TTC549 (cell line): ENCODE measurements around the gene ALX3.
A peak's percentile ranks its signal among the peaks of the same experiment; 100 is the strongest.
"Not testable (repeated sequence)": the region's sequence is repeated elsewhere in the genome, so short reads cannot be mapped to it uniquely, and the experiment has no call there.

Source experiments
- FAIRE-seq: peaks from 2 replicates; lab custom pipeline; 2012; peaks lifted over from hg19 to GRCh38; lab: Jason Lieb, UNC

Gene ALX3

GRCh38 chr1:110047463-110047862 lies 23.0 kb downstream of the ALX3 start:
- no peak for FAIRE-seq

- FAIRE-seq = no peak
Measured at GRCh38 chr1:110043016-110043415, 27.5 kb downstream of the ALX3 start.

GRCh38 chr1:110040548-110040947 lies 29.9 kb downstream of the ALX3 start:
- no peak for FAIRE-seq

GRCh38 chr1:110039641-110040040 lies 30.8 kb downstream of the ALX3 start:
- no peak for FAIRE-seq

- FAIRE-seq = no peak
Measured at GRCh38 chr1:110038271-110038670, 32.2 kb downstream of the ALX3 start.

- no peak for FAIRE-seq
Measured at GRCh38 chr1:110035236-110035752, 35.2 kb downstream of the ALX3 start.

GRCh38 chr1:110034451-110035235 lies 35.8 kb downstream of the ALX3 start, which contains the start of gene STRIP1:
Gene STRIP1 (plus strand): TSS chr1:110034624. CDS start chr1:110034638, 14 bp downstream.
- FAIRE-seq = peak; percentile 79

- no peak for FAIRE-seq
Measured at GRCh38 chr1:110034040-110034450, 36.4 kb downstream of the ALX3 start.

GRCh38 chr1:110033421-110033820 lies 37.1 kb downstream of the ALX3 start:
- FAIRE-seq = no peak

- FAIRE-seq = no peak
Measured at GRCh38 chr1:110032327-110032726, 38.1 kb downstream of the ALX3 start.

GRCh38 chr1:110030687-110031086 lies 39.8 kb downstream of the ALX3 start:
- FAIRE-seq = not testable (repeated sequence)

GRCh38 chr1:110024613-110025012 lies 45.9 kb downstream of the ALX3 start:
- FAIRE-seq = no peak

GRCh38 chr1:110021285-110021684 lies 49.2 kb downstream of the ALX3 start:
- no peak for FAIRE-seq

- FAIRE-seq = no peak
Measured at GRCh38 chr1:110019770-110020169, 50.7 kb downstream of the ALX3 start.

- FAIRE-seq = no peak
Measured at GRCh38 chr1:110018396-110018795, 52.1 kb downstream of the ALX3 start.

- no peak for FAIRE-seq
Measured at GRCh38 chr1:110017792-110018191, 52.7 kb downstream of the ALX3 start.

- FAIRE-seq = no peak
Measured at GRCh38 chr1:110012100-110012780, 58.2 kb downstream of the ALX3 start.

GRCh38 chr1:110011527-110012041 lies 58.9 kb downstream of the ALX3 start:
- FAIRE-seq = no peak
